ENCODE results near the gene OR2G6.
A peak's percentile ranks its signal among the peaks of the same experiment; 100 is the strongest.
"Not testable (repeated sequence)": the region's sequence is repeated elsewhere in the genome, so short reads cannot be mapped to it uniquely, and the experiment has no call there.

The OR2G6 gene

DNA sequence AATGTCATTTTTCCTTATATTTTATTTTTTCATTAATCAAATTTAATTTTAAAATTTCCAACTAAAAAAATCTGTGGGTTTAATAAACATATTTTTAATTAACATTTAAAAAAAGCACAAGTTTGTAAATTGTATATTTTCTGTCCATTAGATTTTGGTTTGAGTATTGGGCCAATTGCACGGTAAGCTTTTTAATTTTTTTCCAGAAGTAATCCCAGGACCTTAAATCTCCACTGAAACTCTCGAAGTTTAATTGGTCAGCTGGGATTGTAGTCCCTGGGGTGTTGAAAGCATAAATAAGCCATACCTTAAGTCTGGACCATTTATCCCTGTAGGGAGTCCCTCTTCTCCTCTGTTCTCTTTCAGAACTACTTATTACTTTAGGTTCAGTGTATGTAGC is at the start of gene OR2G6:
Gene OR2G6, plus strand, starts transcription at position 301 of the 400 bp plus-strand sequence. CDS start 13,574 bp downstream, outside the sequence.
- DNase-seq; intact Hi-C loops (cut with DNase I): not testable (repeated sequence)

DNA sequence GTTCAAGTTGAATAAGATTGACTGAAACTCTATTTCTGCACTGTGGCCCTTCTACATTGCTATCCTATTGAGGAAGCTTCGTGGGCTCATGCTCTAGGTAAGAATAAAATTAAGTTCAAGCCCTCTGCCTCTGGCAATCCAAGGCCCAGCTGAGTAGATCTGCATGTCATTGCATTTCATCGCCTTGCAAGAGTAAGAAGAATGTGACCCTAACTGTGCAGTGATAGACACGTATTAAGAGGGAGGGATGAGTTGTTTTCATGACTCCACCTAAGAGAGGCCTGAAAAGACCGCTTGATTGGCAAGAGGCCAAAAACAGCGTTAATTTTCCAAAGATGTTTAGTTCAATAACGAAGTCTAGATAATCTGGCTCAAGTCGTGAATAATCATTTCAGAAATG is 48.8 kb upstream of the OR2G6 start:
- DNase-seq = peak in 1 of 10 donors; percentile 5
- intact Hi-C loops (cut with DNase I) = not testable (repeated sequence)

DNA sequence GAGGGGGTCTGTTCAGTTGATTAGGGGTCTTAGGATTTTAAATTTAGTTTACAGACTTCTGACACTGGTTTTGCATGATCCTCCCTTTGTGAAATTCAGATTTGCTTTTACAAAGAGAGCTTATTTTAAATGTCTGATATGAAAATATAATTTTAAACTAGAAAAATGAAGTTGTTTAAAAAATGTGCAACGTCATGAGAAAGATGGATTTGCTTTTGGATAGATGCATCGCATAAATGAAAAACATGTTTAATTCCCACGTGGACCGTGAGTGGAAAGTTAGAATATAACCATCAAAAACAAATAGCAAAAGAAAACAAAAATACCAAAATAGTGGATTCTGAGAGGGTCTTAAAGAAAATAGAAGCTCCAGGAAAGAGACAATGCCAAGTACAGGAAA is 36.7 kb upstream of the OR2G6 start:
- intact Hi-C loops (cut with DNase I) = no loop called here
- DNase-seq = no peak

DNA sequence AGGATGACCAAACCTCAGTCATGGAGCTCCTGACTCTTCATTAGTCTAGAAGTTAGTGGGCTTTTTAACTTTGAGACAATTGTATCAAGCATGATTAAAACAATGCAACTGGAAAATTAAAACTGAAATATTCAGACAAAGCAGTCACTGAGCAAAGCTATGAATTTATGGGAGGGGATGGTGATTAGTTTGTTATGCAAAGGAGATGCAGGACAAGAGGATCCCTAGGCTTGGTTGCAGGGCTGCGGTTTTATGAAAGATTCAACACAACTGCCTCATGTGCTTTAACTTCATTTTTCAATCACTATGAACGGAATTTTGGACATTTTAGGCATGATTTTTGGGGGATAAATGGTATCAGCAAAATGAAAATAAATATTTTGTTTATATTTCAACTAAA is 35.8 kb upstream of the OR2G6 start:
- DNase-seq; intact Hi-C loops (cut with DNase I): not testable (repeated sequence)

DNA sequence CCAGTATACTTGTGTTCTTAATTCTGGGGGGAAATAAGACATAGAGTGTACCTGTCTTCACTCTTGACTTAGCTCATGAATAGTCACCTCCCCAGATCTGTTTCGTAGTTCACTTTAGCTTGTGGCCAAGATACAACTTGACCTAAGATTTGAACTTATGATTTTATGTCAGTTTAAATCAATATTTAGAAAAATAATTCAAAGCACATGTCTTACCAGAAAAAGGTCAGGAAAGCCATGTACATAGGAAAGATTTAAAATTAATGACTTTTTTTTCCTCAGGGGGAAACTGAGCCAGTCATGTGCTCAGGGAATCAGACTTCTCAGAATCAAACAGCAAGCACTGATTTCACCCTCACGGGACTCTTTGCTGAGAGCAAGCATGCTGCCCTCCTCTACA is 34.8 kb upstream of the OR2G6 start, which contains the start of gene OR2T3:
Gene OR2T3, plus strand, starts transcription at position 301 of the 400 bp plus-strand sequence. Its CDS starts 0 bp downstream, at position 301.
- intact Hi-C loops (cut with DNase I); DNase-seq: not testable (repeated sequence)

DNA sequence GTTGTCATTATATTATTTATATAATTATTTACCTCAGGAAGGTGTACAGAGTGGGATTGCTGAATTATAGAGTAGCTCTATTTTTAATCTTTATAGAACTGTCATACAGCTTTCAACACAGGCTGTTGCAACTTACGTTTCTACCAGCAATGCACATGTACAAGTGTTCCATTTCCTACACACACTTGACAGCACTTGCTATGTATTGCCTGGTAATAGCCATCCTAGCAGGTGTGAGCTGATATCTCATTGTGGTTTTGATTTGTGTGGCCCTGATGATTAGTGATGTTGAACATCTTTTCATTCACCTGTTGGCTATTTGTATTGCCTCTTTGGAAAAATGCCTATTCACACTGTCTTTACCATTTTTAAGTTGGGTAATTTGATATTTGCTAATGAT is 32.2 kb upstream of the OR2G6 start:
- DNase-seq; intact Hi-C loops (cut with DNase I): not testable (repeated sequence)

DNA sequence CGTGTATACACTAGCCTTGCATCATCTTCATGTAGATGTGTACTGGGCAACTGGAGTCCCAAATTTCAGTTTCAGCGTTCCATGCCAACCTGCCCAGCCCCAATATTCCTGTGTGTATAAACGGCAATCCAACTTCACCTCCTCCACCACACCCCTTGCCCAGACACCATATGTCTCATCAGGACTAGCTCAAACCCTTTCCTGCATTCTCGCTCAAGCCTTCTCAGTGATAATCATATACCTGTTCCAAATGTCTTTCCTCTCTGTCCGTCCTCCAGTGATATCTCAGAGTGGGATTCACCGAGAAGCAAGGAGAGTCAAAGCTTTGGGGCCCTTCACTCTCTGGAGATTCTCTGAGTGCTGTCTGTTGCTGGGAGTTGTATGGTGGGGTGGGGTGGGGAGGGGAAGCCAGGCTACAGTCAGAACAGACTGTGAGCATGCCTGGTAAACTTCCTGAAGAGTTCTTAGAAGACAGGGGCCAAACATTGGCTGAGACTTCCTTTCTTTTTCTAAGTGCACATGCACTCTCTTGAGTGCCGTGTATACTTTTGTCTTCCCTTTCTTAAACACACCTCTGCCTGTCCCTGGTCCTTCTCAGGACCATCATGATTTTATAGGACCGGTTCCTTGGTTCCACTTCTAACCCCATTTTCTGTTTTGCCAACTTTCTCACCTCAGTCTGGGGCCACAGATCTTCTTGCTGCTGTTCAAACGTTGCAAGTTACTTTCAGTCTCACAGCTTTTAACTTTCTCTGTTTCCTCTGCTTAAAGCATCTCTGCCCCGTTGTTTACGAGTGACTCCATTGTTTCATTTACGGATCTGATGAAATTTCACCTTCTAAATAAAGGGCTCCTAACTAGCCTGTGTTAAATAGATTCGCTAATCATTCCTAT is 25.9 kb upstream of the OR2G6 start:
- intact Hi-C loops (cut with DNase I); DNase-seq: not testable (repeated sequence)

DNA sequence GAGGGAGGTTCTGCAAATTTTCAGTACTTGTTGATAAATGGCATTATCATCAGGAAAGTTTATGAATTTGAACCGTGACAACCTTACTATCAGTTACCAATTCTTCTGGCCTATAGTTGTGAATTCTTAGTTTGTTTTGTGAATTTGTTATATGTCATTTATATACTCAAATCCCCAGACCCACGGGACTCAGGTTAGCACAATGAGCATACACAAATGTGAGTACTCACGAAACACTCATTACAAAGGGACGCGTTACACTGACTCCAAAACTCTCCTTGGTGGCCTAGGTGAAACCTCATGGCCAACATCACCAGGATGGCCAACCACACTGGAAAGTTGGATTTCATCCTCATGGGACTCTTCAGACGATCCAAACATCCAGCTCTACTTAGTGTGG is 19.6 kb upstream of the OR2G6 start, which contains the start of gene OR2T5:
Gene OR2T5, plus strand, starts transcription at position 301 of the 400 bp plus-strand sequence. Its CDS starts 0 bp downstream, at position 301.
- intact Hi-C loops (cut with DNase I); DNase-seq: not testable (repeated sequence)

DNA sequence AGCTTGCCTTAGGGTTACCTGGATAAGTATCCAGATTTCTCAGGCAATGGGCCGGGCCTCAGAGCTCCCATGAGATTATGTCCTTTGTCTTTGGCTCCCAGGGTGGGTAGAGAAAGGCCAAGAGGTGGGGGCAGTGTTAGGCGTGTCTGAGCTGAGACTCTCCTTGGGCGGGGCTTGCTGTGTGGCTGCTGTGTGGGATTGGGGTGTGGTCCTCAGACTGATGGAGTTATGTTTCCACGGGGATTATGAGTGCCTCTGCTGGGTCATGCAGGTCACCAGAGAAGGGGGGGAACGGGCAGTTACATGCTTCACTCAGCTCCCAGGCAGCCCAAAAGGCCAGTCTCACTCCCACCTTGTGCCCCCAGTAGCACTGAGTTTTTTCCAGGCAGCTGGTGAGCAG is 11.2 kb upstream of the OR2G6 start:
- intact Hi-C loops (cut with DNase I); DNase-seq: not testable (repeated sequence)

DNA sequence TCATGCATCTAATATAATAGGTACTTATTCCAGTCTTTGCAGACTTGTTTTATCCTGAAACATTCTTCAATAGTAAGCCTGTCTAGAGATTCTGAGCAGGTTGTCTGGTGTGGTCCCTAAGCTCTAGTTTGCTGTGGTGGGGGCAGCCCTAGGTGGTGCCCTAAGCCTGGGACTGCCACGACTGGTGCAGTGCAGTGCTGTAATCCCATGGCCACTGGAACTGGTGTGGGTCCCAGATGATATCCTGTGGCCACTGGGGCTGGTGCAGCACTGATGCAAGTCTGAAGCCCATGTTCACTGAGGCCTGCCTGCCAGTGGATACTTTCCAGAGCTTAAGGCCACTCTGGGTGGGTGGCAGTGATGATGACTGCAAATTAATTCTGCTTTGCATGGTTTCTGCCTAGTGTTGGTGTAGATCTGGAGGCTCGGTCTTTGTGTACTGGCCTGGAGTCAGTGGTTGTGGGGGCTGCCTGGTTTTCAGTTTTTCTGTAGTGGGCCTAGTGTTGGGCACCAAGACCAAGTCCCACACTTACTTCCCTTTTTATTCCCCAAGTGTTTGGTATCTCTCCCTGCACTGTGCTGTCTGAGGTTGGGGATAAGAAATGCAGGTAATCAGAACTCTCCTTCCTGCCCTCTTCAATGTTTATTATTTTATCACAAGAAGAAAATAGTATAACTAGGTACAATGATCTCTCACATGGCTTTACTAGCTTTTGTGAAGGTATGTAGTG is 7.4 kb upstream of the OR2G6 start:
- peak in 1 of 10 donors; percentile 2 for DNase-seq
- intact Hi-C loops (cut with DNase I) = not testable (repeated sequence)

DNA sequence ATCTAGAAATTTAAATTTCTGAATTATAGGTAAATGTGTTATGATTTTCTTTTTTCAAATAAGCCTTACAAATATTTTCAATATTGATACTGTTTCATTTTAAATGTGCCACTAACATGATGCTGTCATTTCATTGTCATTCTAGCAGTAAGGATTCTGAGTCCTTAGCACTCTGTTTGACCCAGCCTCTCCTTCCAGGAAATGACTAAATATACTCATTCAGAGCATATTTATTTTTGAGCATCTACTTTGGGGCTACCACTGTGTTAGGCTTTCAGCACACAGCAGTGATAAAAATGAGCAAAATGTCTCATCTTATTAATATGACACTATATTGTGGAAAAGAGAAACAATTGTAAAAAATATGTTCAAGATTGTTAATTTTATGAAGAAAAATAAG is 2.3 kb downstream of the OR2G6 start:
- intact Hi-C loops (cut with DNase I); DNase-seq: not testable (repeated sequence)

DNA sequence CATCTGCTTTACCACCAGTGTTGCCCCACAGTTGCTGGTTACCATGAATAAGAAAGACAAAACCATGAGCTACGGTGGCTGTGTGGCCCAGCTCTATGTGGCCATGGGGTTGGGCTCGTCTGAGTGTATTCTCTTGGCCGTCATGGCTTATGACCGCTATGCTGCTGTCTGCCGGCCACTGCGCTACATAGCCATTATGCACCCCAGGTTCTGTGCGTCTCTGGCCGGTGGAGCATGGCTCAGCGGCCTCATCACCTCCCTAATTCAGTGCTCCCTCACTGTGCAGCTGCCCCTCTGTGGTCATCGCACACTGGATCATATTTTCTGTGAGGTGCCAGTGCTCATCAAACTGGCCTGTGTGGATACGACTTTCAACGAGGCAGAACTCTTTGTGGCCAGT is 14.0 kb downstream of the OR2G6 start:
- DNase-seq = peak in 2 of 10 donors; percentile 33 to 38
- intact Hi-C loops (cut with DNase I) = no loop called here

DNA sequence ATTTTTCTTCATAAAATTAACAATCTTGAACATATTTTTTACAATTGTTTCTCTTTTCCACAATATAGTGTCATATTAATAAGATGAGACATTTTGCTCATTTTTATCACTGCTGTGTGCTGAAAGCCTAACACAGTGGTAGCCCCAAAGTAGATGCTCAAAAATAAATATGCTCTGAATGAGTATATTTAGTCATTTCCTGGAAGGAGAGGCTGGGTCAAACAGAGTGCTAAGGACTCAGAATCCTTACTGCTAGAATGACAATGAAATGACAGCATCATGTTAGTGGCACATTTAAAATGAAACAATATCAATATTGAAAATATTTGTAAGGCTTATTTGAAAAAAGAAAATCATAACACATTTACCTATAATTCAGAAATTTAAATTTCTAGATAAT is 29.6 kb downstream of the OR2G6 start:
- intact Hi-C loops (cut with DNase I); DNase-seq: not testable (repeated sequence)

DNA sequence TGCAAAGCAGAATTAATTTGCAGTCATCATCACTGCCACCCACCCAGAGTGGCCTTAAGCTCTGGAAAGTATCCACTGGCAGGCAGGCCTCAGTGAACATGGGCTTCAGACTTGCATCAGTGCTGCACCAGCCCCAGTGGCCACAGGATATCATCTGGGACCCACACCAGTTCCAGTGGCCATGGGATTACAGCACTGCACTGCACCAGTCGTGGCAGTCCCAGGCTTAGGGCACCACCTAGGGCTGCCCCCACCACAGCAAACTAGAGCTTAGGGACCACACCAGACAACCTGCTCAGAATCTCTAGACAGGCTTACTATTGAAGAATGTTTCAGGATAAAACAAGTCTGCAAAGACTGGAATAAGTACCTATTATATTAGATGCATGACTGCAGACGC is 39.5 kb downstream of the OR2G6 start:
- intact Hi-C loops (cut with DNase I); DNase-seq: not testable (repeated sequence)

DNA sequence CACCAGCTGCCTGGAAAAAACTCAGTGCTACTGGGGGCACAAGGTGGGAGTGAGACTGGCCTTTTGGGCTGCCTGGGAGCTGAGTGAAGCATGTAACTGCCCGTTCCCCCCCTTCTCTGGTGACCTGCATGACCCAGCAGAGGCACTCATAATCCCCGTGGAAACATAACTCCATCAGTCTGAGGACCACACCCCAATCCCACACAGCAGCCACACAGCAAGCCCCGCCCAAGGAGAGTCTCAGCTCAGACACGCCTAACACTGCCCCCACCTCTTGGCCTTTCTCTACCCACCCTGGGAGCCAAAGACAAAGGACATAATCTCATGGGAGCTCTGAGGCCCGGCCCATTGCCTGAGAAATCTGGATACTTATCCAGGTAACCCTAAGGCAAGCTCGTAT is 43.2 kb downstream of the OR2G6 start:
- intact Hi-C loops (cut with DNase I) = not testable (repeated sequence)

DNA sequence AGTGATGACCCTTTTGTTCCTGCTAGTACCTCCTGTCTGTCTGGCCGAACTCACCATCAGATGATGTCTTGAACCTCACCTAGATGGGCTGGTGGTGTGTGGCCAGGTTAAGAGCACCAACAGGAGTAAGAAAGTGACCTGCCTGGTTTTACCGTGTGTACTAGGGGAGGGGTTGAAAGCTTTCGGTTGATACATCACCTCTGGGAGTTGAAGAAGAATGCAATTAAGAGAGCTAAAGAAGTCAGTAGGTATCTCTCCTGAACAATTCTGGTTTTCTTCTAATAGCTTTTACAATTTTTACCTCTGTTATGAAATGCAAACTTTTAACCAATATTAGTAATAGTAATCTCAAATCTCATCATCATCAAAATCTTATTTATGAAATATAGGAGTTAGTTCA is 54.8 kb downstream of the OR2G6 start, which contains the start of gene OR2T29:
Gene OR2T29, minus strand, starts transcription at position 101 of the 400 bp plus-strand sequence. CDS start 3,281 bp downstream, outside the sequence.
- intact Hi-C loops (cut with DNase I); DNase-seq: not testable (repeated sequence)

More for the DNA sequence above, 43.2 kb downstream of the OR2G6 start:
- not testable (repeated sequence) for DNase-seq

DNA sequence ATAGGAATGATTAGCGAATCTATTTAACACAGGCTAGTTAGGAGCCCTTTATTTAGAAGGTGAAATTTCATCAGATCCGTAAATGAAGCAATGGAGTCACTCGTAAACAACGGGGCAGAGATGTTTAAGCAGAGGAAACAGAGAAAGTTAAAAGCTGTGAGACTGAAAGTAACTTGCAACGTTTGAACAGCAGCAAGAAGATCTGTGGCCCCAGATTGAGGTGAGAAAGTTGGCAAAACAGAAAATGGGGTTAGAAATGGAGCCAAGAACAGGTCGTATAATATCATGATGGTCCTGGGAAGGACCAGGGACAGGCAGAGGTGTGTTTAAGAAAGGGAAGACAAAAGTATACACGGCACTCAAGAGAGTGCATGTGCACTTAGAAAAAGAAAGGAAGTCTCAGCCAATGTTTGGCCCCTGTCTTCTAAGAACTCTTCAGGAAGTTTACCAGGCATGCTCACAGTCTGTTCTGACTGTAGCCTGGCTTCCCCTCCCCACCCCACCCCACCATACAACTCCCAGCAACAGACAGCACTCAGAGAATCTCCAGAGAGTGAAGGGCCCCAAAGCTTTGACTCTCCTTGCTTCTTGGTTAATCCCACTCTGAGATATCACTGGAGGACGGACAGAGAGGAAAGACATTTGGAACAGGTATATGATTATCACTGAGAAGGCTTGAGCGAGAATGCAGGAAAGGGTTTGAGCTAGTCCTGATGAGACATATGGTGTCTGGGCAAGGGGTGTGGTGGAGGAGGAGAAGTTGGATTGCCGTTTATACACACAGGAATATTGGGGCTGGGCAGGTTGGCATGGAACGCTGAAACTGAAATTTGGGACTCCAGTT is 57.9 kb downstream of the OR2G6 start:
- intact Hi-C loops (cut with DNase I); DNase-seq: not testable (repeated sequence)

DNA sequence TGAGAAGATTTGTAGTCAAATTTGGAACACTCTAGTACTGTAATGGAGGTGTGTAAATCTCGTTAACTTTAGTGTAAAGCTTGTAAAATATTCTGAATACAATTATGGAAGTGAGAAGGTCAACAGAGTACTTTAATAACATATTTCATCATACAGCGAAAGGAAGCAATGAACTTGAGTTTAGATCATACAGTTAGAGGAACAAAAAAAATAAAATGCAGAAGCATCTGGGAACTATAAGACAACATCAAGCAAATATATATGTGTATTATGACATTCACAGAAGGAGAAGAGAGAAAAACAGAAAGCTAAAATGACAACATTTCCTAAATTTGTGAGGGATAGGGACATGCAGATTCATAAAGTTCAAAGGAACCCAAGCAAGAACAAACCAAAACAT is 61.2 kb downstream of the OR2G6 start:
- intact Hi-C loops (cut with DNase I); DNase-seq: not testable (repeated sequence)

DNA sequence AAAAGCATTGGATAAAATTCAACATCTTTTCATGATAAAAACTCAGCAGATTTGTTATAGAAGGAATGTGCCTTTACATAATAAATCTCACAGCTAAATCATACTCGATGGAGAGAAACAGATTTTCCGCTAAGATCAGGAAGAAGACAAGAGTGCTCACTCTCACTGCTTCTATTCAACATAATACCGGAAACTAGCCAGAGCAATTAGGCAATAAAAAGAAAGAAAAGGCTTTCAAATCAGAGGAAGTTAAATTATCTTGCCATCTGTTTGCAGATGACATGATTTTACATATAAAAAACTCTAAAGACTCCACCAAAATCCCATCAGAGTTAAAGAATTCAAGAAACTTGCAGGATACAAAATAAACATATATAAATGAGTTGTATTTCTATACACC is 62.9 kb downstream of the OR2G6 start:
- DNase-seq; intact Hi-C loops (cut with DNase I): not testable (repeated sequence)

DNA sequence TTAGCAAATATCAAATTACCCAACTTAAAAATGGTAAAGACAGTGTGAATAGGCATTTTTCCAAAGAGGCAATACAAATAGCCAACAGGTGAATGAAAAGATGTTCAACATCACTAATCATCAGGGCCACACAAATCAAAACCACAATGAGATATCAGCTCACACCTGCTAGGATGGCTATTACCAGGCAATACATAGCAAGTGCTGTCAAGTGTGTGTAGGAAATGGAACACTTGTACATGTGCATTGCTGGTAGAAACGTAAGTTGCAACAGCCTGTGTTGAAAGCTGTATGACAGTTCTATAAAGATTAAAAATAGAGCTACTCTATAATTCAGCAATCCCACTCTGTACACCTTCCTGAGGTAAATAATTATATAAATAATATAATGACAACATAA is 64.2 kb downstream of the OR2G6 start:
- DNase-seq; intact Hi-C loops (cut with DNase I): not testable (repeated sequence)
